ENCODE measurements around the gene FSD2. TPM values are rescaled to one million over a fixed set of nuclear protein-coding genes. Genes with fewer than 3 reads are reported as not detected.

FSD2 gene
- total and polyA plus RNA-seq, 2 of the 4 experiments (the other 2 are of a cell fraction), result not detected

- TF ChIP-seq RFX5 (IDR thresholded peaks at IDR 0.05; ENCODE audit: low read depth, low read length), result no peak
These were observed 62.1 kb downstream of the FSD2 start (continued) for GRCh38 chr15:82743810-82744209.

- H3K9ac ChIP-seq (ENCODE audit: low read depth, low read length), result no peak overlapping the region
These were observed 63.7 kb downstream of the FSD2 start for GRCh38 chr15:82742134-82742533.

More at GRCh38 chr15:82742134-82742533, 63.7 kb downstream of the FSD2 start:
- Histone ChIP-seq H4K91ac (ENCODE audit: insufficient read depth, low read depth, low read length) (no peak overlapping the region), H3K4me1 (ENCODE audit: control insufficient read depth, insufficient read depth, low read length) (no peaks in the 10 kb centered on the region), H3K23ac (ENCODE audit: low read depth, low read length) (no peak overlapping the region), H3K14ac (replicated peaks; ENCODE audit: low read depth, low read length) (no peak overlapping the region), H4K20me1 (ENCODE audit: insufficient read depth, low read length) (no peaks in the 10 kb centered on the region), H3K4me2 (ENCODE audit: low read depth, low read length) (no peak overlapping the region), H3K9me3 (ENCODE audit: control insufficient read depth, insufficient read depth, low read length) (no peaks in the 10 kb centered on the region), H3K27me3 (ENCODE audit: control insufficient read depth, insufficient read depth, low read length) (no peaks in the 10 kb centered on the region), H4K5ac (ENCODE audit: low read depth, low read length) (no peak overlapping the region; the same call in 1 of the 2 replicates), H2AK5ac (ENCODE audit: low read depth, low read length) (no peak overlapping the region), H3K79me1 (ENCODE audit: low read depth in 1 of 2, low read length in 2 of 2) (no peaks in the 10 kb centered on the region), H3K56ac (ENCODE audit: extremely low read depth, insufficient read depth, low read length) (no peak overlapping the region), H3K18ac (ENCODE audit: low read depth, low read length) (peak overlapping the region; percentile 57; the same call in 1 of the 2 replicates), H2BK15ac (ENCODE audit: low read depth, low read length) (no peak overlapping the region), H3K9me1 (ENCODE audit: insufficient read depth, low read length) (no peaks in the 10 kb centered on the region), H4K8ac (ENCODE audit: low read depth in 2 of 2, low read length in 2 of 2) (no peak overlapping the region), H2AFZ (replicated peaks; ENCODE audit: low read length, poor library complexity) (no peak overlapping the region), H3K27ac (ENCODE audit: insufficient read depth, low read length) (no peak overlapping the region), H2AK9ac (replicated peaks; ENCODE audit: low read depth, low read length, poor library complexity) (no peak overlapping the region), H3K4ac (ENCODE audit: low read depth, low read length) (no peak overlapping the region), H2BK20ac (ENCODE audit: low read depth, low read length) (no peak overlapping the region), H3K4me3 (ENCODE audit: insufficient read depth, low read depth, low read length) (no peak overlapping the region), H3K36me3 (ENCODE audit: control insufficient read depth, insufficient read depth, low read length) (no peaks in the 10 kb centered on the region), H2BK120ac (ENCODE audit: low read depth, low read length) (no peak overlapping the region), H2BK5ac (ENCODE audit: low read depth, low read length, poor library complexity, severe bottlenecking) (no peak overlapping the region)
- no CpG with 5 or more reads among the region's 3 CpGs for WGBS, 2 experiments (ENCODE audit: extremely low coverage in 2 of 2, insufficient read length in 1 of 2)
- intact Hi-C loops (cut with micrococcal nuclease), result no loop called here
- TF ChIP-seq SMC3 (IDR thresholded peaks at IDR 0.05; ENCODE audit: low read depth, low read length) (no peak), BHLHE40 (IDR thresholded peaks at IDR 0.05; ENCODE audit: low read depth, low read length) (no peak), CTCF (conservative IDR thresholded peaks at IDR 0.05; ENCODE audit: low read depth, low read length) (no peak), CEBPB (IDR thresholded peaks at IDR 0.05; ENCODE audit: low read depth, low read length) (no peak), RCOR1 (IDR thresholded peaks at IDR 0.05; ENCODE audit: insufficient replicate concordance, low read length) (no peak), FOS (IDR thresholded peaks at IDR 0.05; ENCODE audit: low read depth, low read length) (no peak), CHD1 (IDR thresholded peaks at IDR 0.05; ENCODE audit: low read depth, low read length) (no peak), MAZ (IDR thresholded peaks at IDR 0.05; ENCODE audit: borderline replicate concordance, low read depth, low read length) (no peak), NFE2L2 (IDR thresholded peaks at IDR 0.05; ENCODE audit: low read depth, low read length) (no peak), ELK1 (IDR thresholded peaks at IDR 0.05; ENCODE audit: borderline replicate concordance, low read depth, low read length) (no peak), MXI1 (IDR thresholded peaks at IDR 0.05; ENCODE audit: borderline replicate concordance, low read depth, low read length) (no peak), MAFK (IDR thresholded peaks at IDR 0.05; ENCODE audit: low read depth, low read length) (no peak), POLR2A (IDR thresholded peaks at IDR 0.05; ENCODE audit: low read depth, low read length) (no peak), RFX5 (IDR thresholded peaks at IDR 0.05; ENCODE audit: low read depth, low read length) (no peak)
- dilution Hi-C loops (cut with HindIII; ENCODE audit: low sequenced_read_pairs, unreplicated experiment), result no loop called here
- no peak for ATAC-seq (ENCODE audit: low read depth)
- no peak for DNase-seq
- POLR2A ChIA-PET (ENCODE audit: unreplicated experiment), result no interaction called here
- no TSS peak for BruUV-seq (replicated peaks)
- in situ Hi-C loops (cut with MboI; ENCODE audit: low sequenced_read_pairs), result no loop called here
- CTCF ChIA-PET, result interaction anchor here (0.6 to 1.2 kb wide), 3 partner anchors 152 to 793 kb away, joined by 3 read pairs; no protein-coding TSS in a partner anchor

Data from IMR-90 (cell line).